Ishikawa (cell line): ENCODE results near the gene NOS1AP.

Experiments used
- CEBPB ChIP-seq: IDR thresholded peaks from 2 replicates; pipeline ENCODE4 v1.6.1; 2012
- CREB1 ChIP-seq: IDR thresholded peaks from 2 replicates; pipeline ENCODE4 v1.6.1; 2012; ENCODE audit warnings: low read depth
- EGR1 ChIP-seq: IDR thresholded peaks from 2 replicates; pipeline ENCODE4 v1.6.1; 2012
- EP300 ChIP-seq: IDR thresholded peaks from 2 replicates; pipeline ENCODE4 v1.6.1; 2012; ENCODE audit warnings: borderline replicate concordance
- FOXM1 ChIP-seq: IDR thresholded peaks from 2 replicates; pipeline ENCODE4 v1.6.1; 2012; ENCODE audit warnings: low read depth, borderline replicate concordance
- MAX ChIP-seq: IDR thresholded peaks from 2 replicates; pipeline ENCODE4 v1.6.1; 2012
- NFIC ChIP-seq: IDR thresholded peaks from 2 replicates; pipeline ENCODE4 v1.6.1; 2012
- RAD21 ChIP-seq: IDR thresholded peaks from 2 replicates; pipeline ENCODE4 v1.6.1; 2012; ENCODE audit warnings: low read depth
- TAF1 ChIP-seq: IDR thresholded peaks from 2 replicates; pipeline ENCODE4 v1.6.1; 2012; ENCODE audit warnings: low read depth, mild to moderate bottlenecking
- TCF12 ChIP-seq: IDR thresholded peaks from 2 replicates; pipeline ENCODE4 v1.6.1; 2012; ENCODE audit warnings: low read depth
- TEAD4 ChIP-seq: IDR thresholded peaks from 2 replicates; pipeline ENCODE4 v1.6.1; 2012
- YY1 ChIP-seq: IDR thresholded peaks from 2 replicates; pipeline ENCODE4 v1.6.1; 2012; ENCODE audit warnings: low read depth
- ZBTB7A ChIP-seq: IDR thresholded peaks from 2 replicates; pipeline ENCODE4 v1.6.1; 2012; ENCODE audit warnings: low read depth
- TF ChIP-seq, protein P1 (sequence below): IDR thresholded peaks from 2 replicates; pipeline ENCODE4 v1.6.1; 2012
- TF ChIP-seq, protein P2 (sequence below): IDR thresholded peaks from 2 replicates; pipeline ENCODE4 v1.6.1; 2012; ENCODE audit warnings: low read depth, mild to moderate bottlenecking

NOS1AP gene

DNA sequence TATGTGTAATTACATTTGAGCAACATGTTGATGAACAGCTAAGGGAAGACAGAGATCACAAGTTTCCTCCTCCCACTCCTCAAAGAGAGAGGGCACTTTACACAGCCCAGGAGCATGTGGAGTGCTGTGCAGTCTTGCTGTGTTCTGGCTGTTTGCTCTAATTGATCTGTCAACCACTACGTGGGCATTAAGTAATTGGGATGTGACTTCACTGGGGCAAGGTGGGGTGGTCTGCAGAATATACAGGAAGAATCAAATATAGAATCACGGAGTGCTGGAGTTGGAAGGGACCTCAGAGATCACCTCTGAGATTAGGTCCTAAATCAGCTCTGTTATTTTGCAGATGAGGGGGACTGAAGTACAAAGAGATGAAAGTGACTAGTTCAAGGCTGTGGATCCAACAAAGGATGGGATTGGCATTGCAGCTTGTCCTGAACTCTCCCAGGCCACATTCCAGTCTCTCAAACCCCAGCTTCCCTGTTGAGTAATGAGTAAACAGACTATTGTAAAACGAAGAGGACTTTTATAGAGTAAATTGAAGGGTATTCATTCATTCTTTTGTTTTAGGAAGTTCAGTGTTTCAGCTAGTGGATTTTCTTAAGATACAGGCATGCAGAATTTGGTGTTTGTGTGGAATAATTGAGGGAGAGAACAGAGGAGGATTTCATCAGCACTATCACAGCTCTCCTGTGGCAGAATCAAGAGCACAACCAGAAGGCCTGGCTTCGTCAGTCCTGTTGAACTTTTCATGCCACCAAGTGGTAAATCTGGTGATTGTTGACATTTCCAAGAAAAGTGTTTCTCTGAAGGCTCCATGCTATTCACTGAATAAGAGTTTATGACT lies 22.4 kb downstream of the NOS1AP start:
- TF ChIP-seq FOXM1: no peak
- TF ChIP-seq, protein P1, sequence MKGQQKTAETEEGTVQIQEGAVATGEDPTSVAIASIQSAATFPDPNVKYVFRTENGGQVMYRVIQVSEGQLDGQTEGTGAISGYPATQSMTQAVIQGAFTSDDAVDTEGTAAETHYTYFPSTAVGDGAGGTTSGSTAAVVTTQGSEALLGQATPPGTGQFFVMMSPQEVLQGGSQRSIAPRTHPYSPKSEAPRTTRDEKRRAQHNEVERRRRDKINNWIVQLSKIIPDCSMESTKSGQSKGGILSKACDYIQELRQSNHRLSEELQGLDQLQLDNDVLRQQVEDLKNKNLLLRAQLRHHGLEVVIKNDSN: no peak
- 0 out of 2 replicates have a peak, but pooled peaks have one; percentile 5 for TF ChIP-seq RAD21
- no peak for TF ChIP-seq CEBPB

- TF ChIP-seq TEAD4: no peak
- TF ChIP-seq YY1: no peak
- TF ChIP-seq ZBTB7A: no peak
- TF ChIP-seq NFIC: no peak
- TF ChIP-seq CREB1: no peak
- TF ChIP-seq TAF1: no peak
- no peak for TF ChIP-seq MAX
- TF ChIP-seq, protein P1: no peak
- TF ChIP-seq RAD21: no peak
These were observed 23.6 kb downstream of the NOS1AP start for GRCh38 chr1:162093095-162093494.

DNA sequence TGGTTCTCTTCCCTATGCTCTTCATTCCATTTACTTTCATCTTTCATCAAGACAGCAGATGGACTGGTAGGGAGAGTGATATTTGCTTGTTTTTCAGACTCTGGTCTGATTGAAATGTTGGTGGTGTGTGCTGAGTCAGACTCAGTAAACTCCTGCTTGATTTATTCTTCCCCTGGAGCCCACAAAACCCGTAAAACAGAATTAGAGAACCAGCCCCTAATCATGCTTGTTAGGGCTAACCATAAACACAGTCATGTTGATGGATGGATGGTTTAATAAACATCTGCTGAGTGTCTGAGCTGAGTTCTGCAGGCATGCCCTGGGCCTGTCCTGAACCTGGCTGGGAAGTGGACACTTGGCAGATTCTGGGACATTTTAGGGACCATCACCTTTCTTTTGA lies 24.8 kb downstream of the NOS1AP start:
- TF ChIP-seq, protein P1: no peak
- TF ChIP-seq RAD21: no peak
- no peak for TF ChIP-seq CREB1
- no peak for TF ChIP-seq MAX
- no peak for TF ChIP-seq FOXM1
- no peak for TF ChIP-seq TEAD4
- TF ChIP-seq NFIC: no peak
- no peak for TF ChIP-seq EGR1
- TF ChIP-seq TAF1: no peak
- TF ChIP-seq TCF12: no peak
- TF ChIP-seq CEBPB: no peak
- no peak for TF ChIP-seq ZBTB7A

- TF ChIP-seq TCF12: no peak
- TF ChIP-seq ZBTB7A: no peak
- TF ChIP-seq FOXM1: no peak
- no peak for TF ChIP-seq EGR1
- TF ChIP-seq NFIC: no peak
These were observed 25.2 kb downstream of the NOS1AP start for GRCh38 chr1:162094723-162095122.

DNA sequence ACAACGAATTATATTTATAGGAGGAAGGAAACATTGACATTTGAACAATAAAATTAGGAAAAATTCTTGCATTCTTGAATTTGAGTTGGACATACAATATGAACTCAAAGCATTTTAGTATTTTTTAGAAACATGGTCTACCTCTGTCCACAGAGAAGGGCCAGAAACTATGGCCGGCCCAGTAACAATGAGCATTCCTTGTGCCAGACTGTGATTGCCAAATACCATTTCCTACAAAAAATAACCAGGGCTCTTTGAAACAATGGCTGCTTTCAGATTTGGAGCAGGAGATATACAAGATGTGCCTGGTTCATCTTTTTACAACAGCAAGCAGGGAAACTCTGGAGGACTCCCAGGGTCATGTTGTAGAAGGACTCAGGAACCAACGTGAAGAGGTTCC lies 38.4 kb downstream of the NOS1AP start:
- TF ChIP-seq TCF12 (no peak), RAD21 (no peak), CREB1 (no peak), ZBTB7A (no peak), EGR1 (no peak), NFIC (no peak), EP300 (no peak), YY1 (no peak), FOXM1 (no peak), CEBPB (no peak), TAF1 (no peak)
- TF ChIP-seq, protein P1: no peak

DNA sequence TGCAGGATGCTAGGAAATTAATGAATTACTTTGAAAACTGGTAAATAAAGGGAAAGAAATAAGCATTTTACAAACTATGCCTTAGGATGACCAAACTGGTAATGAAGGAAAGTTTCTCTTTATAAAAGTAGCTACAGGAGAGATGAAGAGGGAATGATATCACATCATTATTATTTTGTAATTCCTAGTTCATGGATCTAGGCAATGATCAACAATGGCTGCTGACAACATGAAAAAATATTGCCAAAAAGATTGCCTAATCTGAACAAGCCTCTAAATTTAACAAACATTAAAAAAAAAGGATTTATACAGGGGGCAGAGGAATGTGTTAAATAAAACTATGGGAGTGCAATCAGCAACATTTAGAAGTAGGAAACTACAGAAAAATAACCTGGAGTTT lies 38.9 kb downstream of the NOS1AP start:
- no peak for TF ChIP-seq EGR1
- TF ChIP-seq TCF12: no peak
- TF ChIP-seq RAD21: no peak
- TF ChIP-seq MAX: no peak
- no peak for TF ChIP-seq FOXM1
- TF ChIP-seq YY1: no peak
- no peak for TF ChIP-seq ZBTB7A

DNA sequence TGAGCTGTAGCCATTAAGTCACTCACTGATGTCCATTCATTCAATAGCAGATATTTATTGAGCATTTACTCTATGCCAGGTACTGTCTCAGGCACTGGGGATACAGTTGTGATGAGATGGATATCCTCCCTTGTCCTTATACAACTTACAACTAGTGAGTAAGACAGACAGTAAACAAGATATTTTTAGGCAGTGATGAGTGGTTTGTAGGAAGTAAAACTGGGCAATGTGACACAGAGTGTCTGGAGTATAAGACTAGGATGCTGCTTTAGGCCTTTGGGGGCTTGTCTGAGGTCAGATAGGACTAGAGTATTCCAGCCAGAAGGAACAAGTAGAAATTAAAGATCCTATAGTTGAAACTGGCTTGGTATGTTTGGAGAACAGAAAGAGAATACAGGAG lies 41.4 kb downstream of the NOS1AP start:
- TF ChIP-seq ZBTB7A (no peak), FOXM1 (no peak), TCF12 (no peak), CREB1 (no peak), YY1 (no peak), TAF1 (no peak), RAD21 (no peak)
- TF ChIP-seq, protein P1: no peak
- TF ChIP-seq, protein P2, sequence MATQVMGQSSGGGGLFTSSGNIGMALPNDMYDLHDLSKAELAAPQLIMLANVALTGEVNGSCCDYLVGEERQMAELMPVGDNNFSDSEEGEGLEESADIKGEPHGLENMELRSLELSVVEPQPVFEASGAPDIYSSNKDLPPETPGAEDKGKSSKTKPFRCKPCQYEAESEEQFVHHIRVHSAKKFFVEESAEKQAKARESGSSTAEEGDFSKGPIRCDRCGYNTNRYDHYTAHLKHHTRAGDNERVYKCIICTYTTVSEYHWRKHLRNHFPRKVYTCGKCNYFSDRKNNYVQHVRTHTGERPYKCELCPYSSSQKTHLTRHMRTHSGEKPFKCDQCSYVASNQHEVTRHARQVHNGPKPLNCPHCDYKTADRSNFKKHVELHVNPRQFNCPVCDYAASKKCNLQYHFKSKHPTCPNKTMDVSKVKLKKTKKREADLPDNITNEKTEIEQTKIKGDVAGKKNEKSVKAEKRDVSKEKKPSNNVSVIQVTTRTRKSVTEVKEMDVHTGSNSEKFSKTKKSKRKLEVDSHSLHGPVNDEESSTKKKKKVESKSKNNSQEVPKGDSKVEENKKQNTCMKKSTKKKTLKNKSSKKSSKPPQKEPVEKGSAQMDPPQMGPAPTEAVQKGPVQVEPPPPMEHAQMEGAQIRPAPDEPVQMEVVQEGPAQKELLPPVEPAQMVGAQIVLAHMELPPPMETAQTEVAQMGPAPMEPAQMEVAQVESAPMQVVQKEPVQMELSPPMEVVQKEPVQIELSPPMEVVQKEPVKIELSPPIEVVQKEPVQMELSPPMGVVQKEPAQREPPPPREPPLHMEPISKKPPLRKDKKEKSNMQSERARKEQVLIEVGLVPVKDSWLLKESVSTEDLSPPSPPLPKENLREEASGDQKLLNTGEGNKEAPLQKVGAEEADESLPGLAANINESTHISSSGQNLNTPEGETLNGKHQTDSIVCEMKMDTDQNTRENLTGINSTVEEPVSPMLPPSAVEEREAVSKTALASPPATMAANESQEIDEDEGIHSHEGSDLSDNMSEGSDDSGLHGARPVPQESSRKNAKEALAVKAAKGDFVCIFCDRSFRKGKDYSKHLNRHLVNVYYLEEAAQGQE: no peak
